H9 (cell line): Measurements from ENCODE around the gene ZBTB43. TPM values are rescaled to one million over a fixed set of nuclear protein-coding genes. Genes with fewer than 3 reads are reported as not detected.

Source experiments
- DNase-seq: peaks from one replicate; pipeline ENCODE4 v3.0.0-alpha.2; 2017
- H2AFZ ChIP-seq: one replicate; pipeline ENCODE4 v1.6.1; 2013; ENCODE audit warnings: mild to moderate bottlenecking, low read length, control low read depth, moderate library complexity
- H2AK5ac ChIP-seq: 2 replicates; pipeline ENCODE4 v1.6.1; 2013; ENCODE audit warnings: low read length, control low read depth, mixed read lengths; ENCODE audit not compliant: insufficient read length
- H2BK120ac ChIP-seq: one replicate; pipeline ENCODE4 v1.6.1; 2013; ENCODE audit warnings: low read depth, mild to moderate bottlenecking, low read length, control low read depth, inconsistent platforms; ENCODE audit not compliant: poor library complexity, severe bottlenecking
- H2BK12ac ChIP-seq: 2 replicates; pipeline ENCODE4 v1.6.1; 2013; ENCODE audit warnings: low read length, control low read depth, mixed read lengths, low read depth; ENCODE audit not compliant: insufficient read length
- H2BK15ac ChIP-seq: 2 replicates; pipeline ENCODE4 v1.6.1; 2013; ENCODE audit warnings: low read depth, low read length, control low read depth
- H2BK20ac ChIP-seq: one replicate; pipeline ENCODE4 v1.6.1; 2013; ENCODE audit warnings: low read depth, mild to moderate bottlenecking, low read length, control low read depth, inconsistent platforms; ENCODE audit not compliant: poor library complexity, severe bottlenecking
- H2BK5ac ChIP-seq: 2 replicates; pipeline ENCODE4 v1.6.1; 2013; ENCODE audit warnings: low read length, control low read depth, mixed read lengths; ENCODE audit not compliant: insufficient read length
- H3K14ac ChIP-seq: 2 replicates; pipeline ENCODE4 v1.6.1; 2013; ENCODE audit warnings: low read length, control low read depth; ENCODE audit not compliant: insufficient read depth
- H3K18ac ChIP-seq: 2 replicates; pipeline ENCODE4 v1.6.1; 2013; ENCODE audit warnings: low read depth, mild to moderate bottlenecking, mixed read lengths, low read length, control low read depth; ENCODE audit not compliant: insufficient read length
- H3K23ac ChIP-seq: 2 replicates; pipeline ENCODE4 v1.6.1; 2013; ENCODE audit warnings: low read length, control low read depth, mixed read lengths, low read depth; ENCODE audit not compliant: insufficient read length
- H3K23me2 ChIP-seq: 2 replicates; pipeline ENCODE4 v1.6.1; 2013; ENCODE audit warnings: low read depth, mild to moderate bottlenecking, mixed read lengths, low read length, control low read depth; ENCODE audit not compliant: insufficient read length, poor library complexity, severe bottlenecking
- H3K27ac ChIP-seq: 2 replicates; pipeline ENCODE4 v1.5.1; 2013; ENCODE audit warnings: low read length, control low read depth, mixed read lengths, low read depth; ENCODE audit not compliant: insufficient read length
- H3K27me3 ChIP-seq: 2 replicates; pipeline ENCODE4 v1.6.1; 2013; ENCODE audit warnings: low read length, control low read depth, inconsistent platforms; ENCODE audit not compliant: insufficient read depth
- H3K4ac ChIP-seq: 2 replicates; pipeline ENCODE4 v1.6.1; 2013; ENCODE audit warnings: low read depth, mild to moderate bottlenecking, control low read depth, inconsistent platforms, low read length, moderate library complexity
- H3K4me1 ChIP-seq: 2 replicates; pipeline ENCODE4 v1.6.1; 2013; ENCODE audit warnings: low read length, control low read depth, inconsistent platforms; ENCODE audit not compliant: insufficient read depth
- H3K4me2 ChIP-seq: 2 replicates; pipeline ENCODE4 v1.6.1; 2013; ENCODE audit warnings: low read length, control low read depth, mixed read lengths; ENCODE audit not compliant: insufficient read length, insufficient read depth
- H3K56ac ChIP-seq: 2 replicates; pipeline ENCODE4 v1.6.1; 2013; ENCODE audit warnings: low read depth, mild to moderate bottlenecking, mixed read lengths, low read length, control low read depth; ENCODE audit not compliant: insufficient read length
- H3K79me1 ChIP-seq: 2 replicates; pipeline ENCODE4 v1.6.1; 2013; ENCODE audit warnings: low read depth, mild to moderate bottlenecking, moderate library complexity, low read length, control low read depth, inconsistent platforms; ENCODE audit not compliant: insufficient read depth, poor library complexity, severe bottlenecking
- H3K79me2 ChIP-seq: 2 replicates; pipeline ENCODE4 v1.6.1; 2013; ENCODE audit warnings: low read length, control low read depth, inconsistent platforms; ENCODE audit not compliant: insufficient read depth
- H3K9ac ChIP-seq: 2 replicates; pipeline ENCODE4 v1.6.1; 2013; ENCODE audit warnings: low read length, control low read depth, mixed read lengths; ENCODE audit not compliant: insufficient read length; ENCODE audit errors: extremely low read depth
- H3K9me3 ChIP-seq: one replicate; pipeline ENCODE4 v1.6.1; 2013; ENCODE audit warnings: low read depth, low read length, inconsistent platforms; ENCODE audit not compliant: control insufficient read depth
- H3T11ph ChIP-seq: one replicate; pipeline ENCODE4 v1.6.1; 2013; ENCODE audit warnings: mild to moderate bottlenecking, low read length, control low read depth, inconsistent platforms
- H4K20me1 ChIP-seq: one replicate; pipeline ENCODE4 v1.6.1; 2013; ENCODE audit not compliant: control insufficient read depth, insufficient read length, insufficient read depth
- H4K5ac ChIP-seq: 2 replicates; pipeline ENCODE4 v1.6.1; 2013; ENCODE audit warnings: low read depth, mild to moderate bottlenecking, mixed read lengths, low read length, control low read depth; ENCODE audit not compliant: insufficient read length
- H4K8ac ChIP-seq: replicated peaks from 2 replicates; pipeline ENCODE4 v1.6.1; 2013; ENCODE audit warnings: low read length, control low read depth, mixed read lengths, low read depth; ENCODE audit not compliant: insufficient read length
- H4K91ac ChIP-seq: 2 replicates; pipeline ENCODE4 v1.6.1; 2013; ENCODE audit warnings: low read depth, mild to moderate bottlenecking, moderate library complexity, mixed read lengths, low read length, control low read depth; ENCODE audit not compliant: insufficient read length
- H3K27ac Mint-ChIP-seq, 3 experiments: 2 replicates in 2 of 3; 3 replicates in 1 of 3; pipeline ENCODE4 v1.8.0; 2020 to 2021; ENCODE audit warnings: mixed read lengths in 3 of 3, mild to moderate bottlenecking in 1 of 3, moderate library complexity in 1 of 3
- H3K27me3 Mint-ChIP-seq: 2 replicates; pipeline ENCODE4 v1.8.0; 2021; ENCODE audit warnings: low read depth, mild to moderate bottlenecking, moderate library complexity, mixed read lengths
- H3K36me3 Mint-ChIP-seq, 3 experiments: 2 replicates in 2 of 3; 3 replicates in 1 of 3; pipeline ENCODE4 v1.8.0; 2020 to 2021; ENCODE audit warnings: low read depth in 3 of 3, mixed read lengths in 3 of 3; ENCODE audit not compliant: insufficient read depth in 1 of 3
- H3K4me1 Mint-ChIP-seq, 2 experiments: 2 replicates each; pipeline ENCODE4 v1.8.0; 2020; ENCODE audit warnings: mixed read lengths in 2 of 2
- H3K4me3 Mint-ChIP-seq, 2 experiments: 2 replicates in 1 of 2; 3 replicates in 1 of 2; pipeline ENCODE4 v1.8.0; 2020 to 2021; ENCODE audit warnings: mild to moderate bottlenecking in 2 of 2, mixed read lengths in 2 of 2, moderate library complexity in 1 of 2
- H3K9me3 Mint-ChIP-seq, 2 experiments: 2 replicates in 1 of 2; 3 replicates in 1 of 2; pipeline ENCODE4 v1.8.0; 2020; ENCODE audit warnings: mild to moderate bottlenecking in 2 of 2, mixed read lengths in 2 of 2, moderate library complexity in 1 of 2
- WGBS: extraction: QIAGEN DNeasy Blood & Tissue Kit; methylation state at CpG from one replicate; pipeline ENCODE4 v1.1.7; 2013; ENCODE audit warnings: missing lambda C conversion rate, low lambda C conversion rate, mixed read lengths; ENCODE audit not compliant: insufficient read length; ENCODE audit errors: extremely low coverage; 5-methylcytosine and 5-hydroxymethylcytosine counted together
- total RNA-seq: library from RNA; stranded (reverse); gene quantifications from 2 replicates; pipeline ENCODE4 v1.2.1, GENCODE V29; 2021
- TF ChIP-seq, protein P1 (sequence below): fragments of 200-600 bp; sonication (generic); conservative IDR thresholded peaks from 3 replicates; pipeline ENCODE4 v1.8.0; 2021; ENCODE audit warnings: antibody characterized with exemption, mild to moderate bottlenecking

ZBTB43 gene
- total RNA-seq, 1 experiment from 2014 or later, result 15.7 TPM

GRCh38 chr9:126788046-126788445, 16.8 kb upstream of the ZBTB43 start:
- Mint-ChIP-seq H3K4me1 (no peaks in the 10 kb centered on the region; a peak in 1 of 4 replicates), H3K36me3 (no peaks in the 10 kb centered on the region), H3K27ac (no peak overlapping the region), H3K27me3 (peaks cover 58% of the 10 kb centered on the region), H3K4me3 (no peak overlapping the region), H3K9me3 (no peaks in the 10 kb centered on the region)
- no peaks in the 10 kb centered on the region for H4K20me1 ChIP-seq
- no peak overlapping the region for H3K4me2 ChIP-seq
- H2BK12ac ChIP-seq, result no peak overlapping the region
- no peak overlapping the region for H3K56ac ChIP-seq
- no peak overlapping the region for H4K91ac ChIP-seq
- H3K9me3 ChIP-seq, result no peaks in the 10 kb centered on the region
- no peak overlapping the region for H3K4ac ChIP-seq
- no peak overlapping the region for H2BK20ac ChIP-seq
- H3K79me2 ChIP-seq, result no peaks in the 10 kb centered on the region
- H3K14ac ChIP-seq, result no peak overlapping the region
- H3K23ac ChIP-seq, result no peak overlapping the region
- no peak overlapping the region for H4K5ac ChIP-seq
- H2AFZ ChIP-seq, result no peak overlapping the region
- DNase-seq, result no peak
- no CpG with 5 or more reads among the region's 2 CpGs for WGBS
- no peak overlapping the region for H3K27ac ChIP-seq
- no peaks in the 10 kb centered on the region for H3K27me3 ChIP-seq
- H3K18ac ChIP-seq, result no peak overlapping the region
- no peak overlapping the region for H2BK120ac ChIP-seq
- no peaks in the 10 kb centered on the region for H3K4me1 ChIP-seq
- no peak overlapping the region for H2AK5ac ChIP-seq
- H3K9ac ChIP-seq, result no peak overlapping the region
- no peaks in the 10 kb centered on the region for H3K79me1 ChIP-seq
- no peak overlapping the region for H4K8ac ChIP-seq
- no peaks in the 10 kb centered on the region for H3K23me2 ChIP-seq
- H3T11ph ChIP-seq, result no peak overlapping the region
- H2BK15ac ChIP-seq, result no peak overlapping the region
- H2BK5ac ChIP-seq, result no peak overlapping the region
- TF ChIP-seq, protein P1, sequence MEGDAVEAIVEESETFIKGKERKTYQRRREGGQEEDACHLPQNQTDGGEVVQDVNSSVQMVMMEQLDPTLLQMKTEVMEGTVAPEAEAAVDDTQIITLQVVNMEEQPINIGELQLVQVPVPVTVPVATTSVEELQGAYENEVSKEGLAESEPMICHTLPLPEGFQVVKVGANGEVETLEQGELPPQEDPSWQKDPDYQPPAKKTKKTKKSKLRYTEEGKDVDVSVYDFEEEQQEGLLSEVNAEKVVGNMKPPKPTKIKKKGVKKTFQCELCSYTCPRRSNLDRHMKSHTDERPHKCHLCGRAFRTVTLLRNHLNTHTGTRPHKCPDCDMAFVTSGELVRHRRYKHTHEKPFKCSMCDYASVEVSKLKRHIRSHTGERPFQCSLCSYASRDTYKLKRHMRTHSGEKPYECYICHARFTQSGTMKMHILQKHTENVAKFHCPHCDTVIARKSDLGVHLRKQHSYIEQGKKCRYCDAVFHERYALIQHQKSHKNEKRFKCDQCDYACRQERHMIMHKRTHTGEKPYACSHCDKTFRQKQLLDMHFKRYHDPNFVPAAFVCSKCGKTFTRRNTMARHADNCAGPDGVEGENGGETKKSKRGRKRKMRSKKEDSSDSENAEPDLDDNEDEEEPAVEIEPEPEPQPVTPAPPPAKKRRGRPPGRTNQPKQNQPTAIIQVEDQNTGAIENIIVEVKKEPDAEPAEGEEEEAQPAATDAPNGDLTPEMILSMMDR, result no peak
